Activated T-helper 1 cell treated with anti-CD3 and anti-CD28 coated beads, Interleukin-12 subunit alpha, Interleukin-12 subunit beta, Interleukin-2, Interleukin-4 antibody, amounts not matched to agents 30 ng/mL and 10 ng/mL and 1 ng/mL, durations not matched to agents 14 hours and 24 hours and 36 hours (primary cell): ENCODE measurements around the gene CASP1. TPM values are rescaled to one million over a fixed set of nuclear protein-coding genes. Genes with fewer than 3 reads are reported as not detected.
A peak's percentile ranks its signal among the peaks of the same experiment; 100 is the strongest.
"Not testable (repeated sequence)": the region's sequence is repeated elsewhere in the genome, so short reads cannot be mapped to it uniquely, and the experiment has no call there.

Source experiments
- DNase-seq: peaks from one replicate; pipeline ENCODE4 v3.0.0; 2021; ENCODE audit warnings: low spot score
- H3K27ac Mint-ChIP-seq: one replicate; pipeline ENCODE4 v1.8.0; 2021; ENCODE audit warnings: mild to moderate bottlenecking, mixed read lengths
- H3K27me3 Mint-ChIP-seq: one replicate; pipeline ENCODE4 v1.8.0; 2022; ENCODE audit warnings: mild to moderate bottlenecking, moderate library complexity, mixed read lengths; ENCODE audit not compliant: insufficient read depth
- H3K36me3 Mint-ChIP-seq: one replicate; pipeline ENCODE4 v1.8.0; 2021; ENCODE audit warnings: low read depth, mixed read lengths
- H3K4me1 Mint-ChIP-seq: one replicate; pipeline ENCODE4 v1.8.0; 2021; ENCODE audit warnings: low read depth, mixed read lengths
- H3K4me3 Mint-ChIP-seq: one replicate; pipeline ENCODE4 v1.8.0; 2021; ENCODE audit warnings: mild to moderate bottlenecking, moderate library complexity, mixed read lengths
- H3K9me3 Mint-ChIP-seq: one replicate; pipeline ENCODE4 v1.8.0; 2021; ENCODE audit warnings: mixed read lengths
- intact Hi-C: fragments of 100-400 bp; cut with micrococcal nuclease; formaldehyde crosslinking; loops from one replicate; pipeline ENCODE4 v1.15.1; 2024
- total RNA-seq: library from RNA; stranded (reverse); gene quantifications from 2 replicates; pipeline ENCODE4 v1.2.3, GENCODE V29; 2022

CASP1 gene
- total RNA-seq, 1 donor from 2014 or later = 21.1 TPM

DNA sequence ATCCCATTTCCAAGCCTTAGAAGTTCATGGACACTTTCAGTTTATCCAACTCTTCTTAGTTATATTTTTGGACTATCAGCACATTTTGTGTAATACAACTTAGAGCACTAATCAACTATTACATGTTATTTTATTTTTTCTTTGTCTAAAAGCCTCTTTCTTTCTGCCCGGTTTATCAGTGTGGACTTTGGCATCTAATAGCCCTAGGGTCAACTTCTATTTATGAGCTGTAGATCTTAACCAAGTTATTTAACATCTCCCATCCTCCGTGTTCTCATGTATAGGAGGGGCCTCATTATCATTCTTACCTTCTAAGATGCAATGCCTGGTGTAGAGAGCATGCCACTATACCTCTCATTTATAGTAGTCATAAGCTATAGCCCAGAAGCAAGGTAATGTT lies 5.8 kb upstream of the CASP1 start:
- Mint-ChIP-seq H3K4me1 (peaks cover 48% of the 10 kb centered on the region), H3K27ac (no peak overlapping the region), H3K4me3 (no peak overlapping the region), H3K36me3 (peaks cover 48% of the 10 kb centered on the region), H3K9me3 (peaks cover 4% of the 10 kb centered on the region), H3K27me3 (no peaks in the 10 kb centered on the region)
- DNase-seq = no peak
- intact Hi-C loops = loop anchor here (5.0 kb wide), 1 partner anchor 73 kb away; the partner anchor contains the start of gene CASP4

DNA sequence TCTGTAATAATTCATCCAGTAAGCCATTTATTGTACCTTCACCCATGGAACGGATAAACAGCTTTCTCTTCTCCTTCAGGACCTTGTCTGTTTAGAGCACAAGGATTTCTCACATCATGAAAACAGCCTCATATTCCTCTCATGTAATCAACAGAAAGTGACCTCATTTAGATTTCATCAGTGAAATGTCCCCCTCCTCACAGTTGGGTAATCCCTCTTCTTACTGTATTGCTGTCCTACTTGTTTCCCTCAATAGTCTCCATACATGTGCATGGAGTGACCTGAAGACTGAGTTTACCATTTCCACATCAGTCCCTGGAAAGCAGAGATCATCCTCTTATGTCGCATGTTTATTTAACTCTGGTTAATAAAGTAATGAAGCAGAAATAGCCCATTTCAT lies 556 bp downstream of the CASP1 start:
- H3K36me3 Mint-ChIP-seq = peaks cover 46% of the 10 kb centered on the region
- H3K27ac Mint-ChIP-seq = peak overlapping the region; percentile 94
- not testable (repeated sequence) for H3K9me3 Mint-ChIP-seq, H3K27me3 Mint-ChIP-seq, DNase-seq
- intact Hi-C loops = loop anchor here (1.0 kb wide), 1 partner anchor 46 kb away; no protein-coding TSS in a partner anchor
- H3K4me1 Mint-ChIP-seq = peaks cover 32% of the 10 kb centered on the region
- H3K4me3 Mint-ChIP-seq = peak overlapping the region; percentile 93

DNA sequence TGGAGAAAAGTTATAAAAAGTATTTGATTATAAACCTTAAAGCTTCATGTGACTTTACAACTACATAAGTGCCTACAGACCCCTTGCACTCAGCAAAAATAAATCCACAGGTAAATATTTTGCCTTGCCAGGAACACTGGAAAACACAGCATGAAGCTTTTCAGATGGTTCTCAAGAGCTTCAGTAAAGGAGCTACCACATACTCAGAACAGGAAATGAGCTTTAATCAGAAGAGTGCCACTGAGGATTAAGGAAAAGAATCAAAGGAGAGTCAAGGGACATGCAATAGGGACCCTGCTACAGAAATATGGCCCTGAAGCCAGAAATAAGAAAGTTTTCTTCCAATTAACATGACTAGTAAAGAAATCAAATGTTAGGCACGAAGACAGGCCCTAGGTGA lies 1.2 kb downstream of the CASP1 start:
- Mint-ChIP-seq H3K4me3 (peak overlapping the region; percentile 93), H3K4me1 (peaks cover 35% of the 10 kb centered on the region), H3K36me3 (peaks cover 48% of the 10 kb centered on the region), H3K27me3 (no peaks in the 10 kb centered on the region), H3K27ac (peak overlapping the region; percentile 94), H3K9me3 (peaks cover 4% of the 10 kb centered on the region)
- no peak for DNase-seq
- intact Hi-C loops = loop anchor here (1.0 kb wide), 1 partner anchor 47 kb away; no protein-coding TSS in a partner anchor

DNA sequence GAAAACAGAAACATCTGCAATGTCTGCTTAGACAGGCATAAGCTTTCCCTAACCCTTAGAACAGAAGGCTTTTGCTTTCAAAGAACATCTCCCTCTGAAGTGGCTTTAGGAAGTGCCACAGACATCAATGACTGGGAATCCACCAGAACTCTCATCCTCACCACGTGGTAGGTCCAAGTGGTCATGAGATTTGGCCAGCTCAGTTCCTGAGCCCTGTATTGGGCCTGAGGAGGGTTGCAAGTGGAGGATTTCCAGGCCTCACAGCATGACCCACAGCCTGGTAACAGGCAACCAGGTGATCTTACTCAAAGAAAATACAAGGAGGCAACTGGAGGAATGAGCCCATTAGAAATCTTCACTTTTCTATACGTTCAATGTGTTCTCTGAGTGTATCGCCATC lies 1.6 kb downstream of the CASP1 start:
- Mint-ChIP-seq H3K4me1 (peaks cover 39% of the 10 kb centered on the region), H3K27ac (peak overlapping the region; percentile 65), H3K27me3 (no peaks in the 10 kb centered on the region), H3K9me3 (peaks cover 4% of the 10 kb centered on the region), H3K4me3 (peak overlapping the region; percentile 93), H3K36me3 (peaks cover 49% of the 10 kb centered on the region)
- no peak for DNase-seq
- intact Hi-C loops = no loop called here

DNA sequence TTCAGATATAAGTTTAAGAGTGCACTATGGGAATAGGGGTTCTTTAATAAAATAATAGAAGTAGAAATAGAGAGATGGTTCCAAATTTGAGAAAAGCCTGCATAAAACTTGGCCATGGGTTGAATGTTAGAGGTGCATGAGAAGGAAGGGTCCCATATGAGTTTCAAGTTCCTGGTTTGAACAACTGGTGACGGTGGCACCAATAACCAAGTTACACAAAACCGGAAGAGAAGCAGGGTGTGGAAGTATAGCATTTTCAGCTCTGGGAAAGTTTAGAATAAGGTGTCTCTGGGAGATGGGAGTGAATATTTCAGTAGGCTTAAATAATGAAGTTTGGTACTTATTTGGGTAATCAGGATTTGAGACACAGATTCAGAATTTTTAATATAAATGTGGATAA lies 2.4 kb downstream of the CASP1 start:
- no peak for DNase-seq
- peak overlapping the region; percentile 64 for H3K4me3 Mint-ChIP-seq
- peaks cover 45% of the 10 kb centered on the region for H3K4me1 Mint-ChIP-seq
- peak overlapping the region; percentile 81 for H3K27ac Mint-ChIP-seq
- peaks cover 48% of the 10 kb centered on the region for H3K36me3 Mint-ChIP-seq
- no peaks in the 10 kb centered on the region for H3K9me3 Mint-ChIP-seq
- intact Hi-C loops = no loop called here
- H3K27me3 Mint-ChIP-seq = no peaks in the 10 kb centered on the region

DNA sequence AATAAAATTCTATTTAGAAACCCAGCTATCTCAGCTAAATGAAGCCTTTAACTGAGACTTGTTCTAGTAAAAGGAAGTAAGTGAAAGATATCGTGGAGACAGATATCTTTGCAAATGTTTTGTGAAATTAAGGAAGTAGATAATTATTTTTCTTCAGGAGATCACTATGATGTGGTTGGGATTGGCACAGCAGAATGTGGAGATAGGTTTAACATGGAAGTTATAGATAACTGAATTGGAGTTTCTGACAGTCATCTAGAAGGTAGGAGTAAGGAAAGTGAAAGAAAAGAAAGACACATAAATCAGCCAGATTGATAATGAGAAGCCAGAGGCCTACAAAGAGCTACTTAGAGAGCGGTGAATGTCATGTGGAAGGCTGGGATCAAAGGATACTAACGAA lies 7.3 kb downstream of the CASP1 start:
- H3K36me3 Mint-ChIP-seq = peaks cover 59% of the 10 kb centered on the region
- H3K27me3 Mint-ChIP-seq = no peaks in the 10 kb centered on the region
- intact Hi-C loops = no loop called here
- DNase-seq = no peak
- H3K9me3 Mint-ChIP-seq = no peaks in the 10 kb centered on the region
- H3K4me1 Mint-ChIP-seq = peaks cover 19% of the 10 kb centered on the region
- H3K4me3 Mint-ChIP-seq = peak overlapping the region; percentile 27
- H3K27ac Mint-ChIP-seq = no peak overlapping the region

DNA sequence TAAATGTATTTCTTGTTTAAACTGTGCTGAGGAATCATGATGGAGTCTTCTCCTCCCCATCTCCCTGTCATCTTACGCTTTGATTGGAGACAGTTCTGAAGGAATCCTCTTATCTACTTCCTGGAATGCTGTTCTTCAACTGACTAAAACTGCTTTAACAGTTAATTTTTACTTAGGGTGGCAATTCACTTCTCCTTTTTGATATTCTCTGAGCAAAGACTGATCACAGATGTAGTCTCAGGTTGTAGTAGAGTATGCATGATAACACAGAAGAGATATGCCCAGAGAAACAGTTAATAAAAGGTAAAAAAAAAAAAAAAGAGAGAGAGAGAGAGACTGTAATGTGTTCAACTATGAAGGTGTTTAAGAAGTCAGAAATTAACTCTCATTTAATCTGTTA lies 10.6 kb downstream of the CASP1 start:
- Mint-ChIP-seq H3K36me3 (peaks cover 41% of the 10 kb centered on the region), H3K4me3 (no peak overlapping the region), H3K27me3 (no peaks in the 10 kb centered on the region), H3K9me3 (no peaks in the 10 kb centered on the region), H3K27ac (no peak overlapping the region), H3K4me1 (peaks cover 14% of the 10 kb centered on the region)
- intact Hi-C loops = no loop called here
- no peak for DNase-seq

DNA sequence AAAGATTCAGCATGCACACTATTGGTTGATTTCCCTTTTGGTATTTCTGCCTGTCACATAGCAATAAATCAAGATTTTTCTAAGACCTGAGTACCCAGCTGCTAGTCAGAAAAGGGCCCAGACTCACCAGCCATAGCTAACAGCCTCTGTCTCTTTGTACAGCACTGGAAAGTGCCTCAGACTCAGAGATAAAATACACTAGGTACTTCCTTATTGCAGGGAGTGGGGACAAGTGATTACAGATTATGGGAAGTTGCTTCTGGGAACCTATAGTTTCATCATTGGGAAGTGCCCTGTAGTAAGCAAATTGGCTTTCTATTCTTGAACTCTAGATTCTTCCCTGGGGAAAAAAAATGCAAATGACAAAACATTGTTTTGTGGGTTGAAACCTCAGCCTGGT lies 11.9 kb downstream of the CASP1 start, which contains the start of gene CASP5:
TSS of gene CASP5 (minus strand) at position 166 of the 400 bp plus-strand sequence. CDS start at position 134, 32 bp downstream.
- no peak for DNase-seq
- Mint-ChIP-seq H3K27me3 (no peaks in the 10 kb centered on the region), H3K9me3 (no peaks in the 10 kb centered on the region), H3K27ac (no peak within 1 kb of the TSS), H3K4me1 (peaks cover 6% of the 10 kb centered on the region), H3K4me3 (no peak within 1 kb of the TSS), H3K36me3 (peaks cover 31% of the 10 kb centered on the region)
- intact Hi-C loops = no loop called here

DNA sequence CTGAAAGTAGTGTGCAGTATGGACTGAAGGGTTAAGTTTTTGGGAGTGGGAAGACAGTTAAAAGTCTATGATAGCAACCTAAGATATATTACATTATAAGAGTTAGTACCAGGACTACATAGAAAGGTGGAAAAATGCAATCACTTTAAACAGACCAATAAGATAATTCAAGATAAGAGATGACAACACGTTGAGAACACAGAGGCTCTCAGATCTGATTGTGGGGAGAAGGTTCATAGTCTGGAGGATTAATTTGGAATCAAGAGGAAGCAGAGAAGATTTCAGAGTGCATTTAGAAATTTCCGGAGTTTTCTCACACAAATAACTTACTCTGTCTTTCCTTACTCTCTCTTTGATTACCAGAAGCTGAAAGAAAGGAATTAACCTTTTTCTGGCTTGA lies 12.4 kb downstream of the CASP1 start:
- no peak for DNase-seq
- peaks cover 26% of the 10 kb centered on the region for H3K36me3 Mint-ChIP-seq
- intact Hi-C loops = no loop called here
- H3K4me3 Mint-ChIP-seq = no peak overlapping the region
- H3K4me1 Mint-ChIP-seq = peaks cover 1% of the 10 kb centered on the region
- no peak overlapping the region for H3K27ac Mint-ChIP-seq
- H3K27me3 Mint-ChIP-seq = no peaks in the 10 kb centered on the region
- H3K9me3 Mint-ChIP-seq = no peaks in the 10 kb centered on the region

DNA sequence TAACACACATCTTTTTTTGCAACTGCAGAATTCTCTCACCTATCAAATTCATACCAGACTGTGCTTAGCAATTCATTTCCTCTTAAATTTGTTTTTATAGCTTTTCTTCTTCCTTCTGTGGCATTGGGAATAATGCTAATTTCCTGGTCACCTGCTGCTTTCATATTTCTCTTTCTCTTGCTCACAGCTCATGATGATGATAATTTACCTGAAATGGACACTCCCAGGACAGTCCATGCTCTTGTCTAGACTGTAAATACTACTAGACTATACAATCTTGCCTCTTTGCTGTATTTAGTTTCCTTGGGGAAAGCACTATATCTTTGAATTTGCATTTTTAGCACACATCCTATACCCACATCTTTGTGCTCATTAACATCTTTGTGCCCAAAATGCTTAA lies 27.5 kb downstream of the CASP1 start:
- intact Hi-C loops = no loop called here
- Mint-ChIP-seq H3K4me1 (no peaks in the 10 kb centered on the region), H3K4me3 (no peak overlapping the region), H3K27me3 (no peaks in the 10 kb centered on the region), H3K36me3 (no peaks in the 10 kb centered on the region), H3K27ac (no peak overlapping the region), H3K9me3 (no peaks in the 10 kb centered on the region)
- no peak for DNase-seq

DNA sequence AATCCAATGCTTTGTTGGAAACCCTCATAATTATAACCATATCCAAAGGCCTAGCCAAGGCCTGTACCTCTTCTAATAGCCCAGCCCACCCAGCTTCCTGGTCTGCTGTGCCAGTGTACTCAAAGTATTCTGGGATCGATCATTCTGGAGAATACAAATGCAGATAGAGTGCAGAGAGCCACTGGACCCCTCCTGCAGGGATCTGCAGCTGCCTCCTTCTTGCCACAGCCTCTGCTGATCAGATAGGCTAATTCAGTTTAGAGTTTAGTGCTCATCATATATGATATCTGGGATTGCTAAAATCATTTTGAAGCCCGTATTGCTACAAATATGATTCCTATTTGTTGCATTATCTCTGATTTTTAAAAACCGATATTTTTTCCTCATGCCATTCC lies 29.5 kb downstream of the CASP1 start:
- Mint-ChIP-seq H3K4me3 (no peak overlapping the region), H3K4me1 (peaks cover 6% of the 10 kb centered on the region), H3K27ac (no peak overlapping the region), H3K9me3 (no peaks in the 10 kb centered on the region), H3K36me3 (no peaks in the 10 kb centered on the region), H3K27me3 (no peaks in the 10 kb centered on the region)
- DNase-seq = no peak
- intact Hi-C loops = no loop called here

DNA sequence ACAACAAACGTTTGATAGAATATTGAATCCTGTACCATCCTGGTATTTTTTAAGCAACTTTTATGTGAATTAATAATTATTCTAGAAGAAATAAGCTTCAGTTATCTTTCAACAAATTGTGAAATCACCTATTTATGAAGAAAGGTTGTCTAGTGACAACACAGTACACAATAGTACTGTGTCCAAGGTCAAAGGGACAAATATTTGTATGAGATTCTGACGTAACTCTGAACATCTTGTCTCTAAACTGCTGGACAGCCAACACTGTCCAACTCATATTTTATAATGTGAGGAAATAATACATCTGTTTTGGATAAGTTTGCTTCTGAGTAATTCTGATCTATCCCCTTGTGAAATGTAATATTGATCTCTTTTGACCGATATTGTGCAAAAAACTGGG lies 30.9 kb downstream of the CASP1 start:
- Mint-ChIP-seq H3K9me3 (no peaks in the 10 kb centered on the region), H3K27me3 (no peaks in the 10 kb centered on the region), H3K36me3 (no peaks in the 10 kb centered on the region), H3K4me3 (no peak overlapping the region), H3K27ac (no peak overlapping the region), H3K4me1 (peaks cover 6% of the 10 kb centered on the region)
- intact Hi-C loops = no loop called here
- no peak for DNase-seq

DNA sequence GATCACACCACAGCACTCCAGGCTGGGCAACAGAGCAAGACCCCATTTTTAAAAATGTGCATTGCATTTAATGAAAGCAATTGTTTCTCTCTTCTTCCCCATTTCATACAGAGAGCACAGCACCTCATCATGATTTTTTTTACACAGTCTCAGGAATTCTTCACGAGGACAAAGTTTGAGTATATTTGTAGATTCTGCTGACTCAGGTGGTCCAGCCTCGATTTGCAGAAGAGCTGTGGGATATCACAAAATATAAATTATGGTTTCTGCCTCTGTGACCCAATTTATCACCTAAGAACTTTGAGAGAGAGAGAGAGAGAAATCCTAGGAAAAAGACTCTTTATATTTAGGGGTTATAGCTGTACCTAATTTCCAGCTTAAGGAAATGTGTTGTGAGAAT lies 31.8 kb downstream of the CASP1 start:
- Mint-ChIP-seq H3K27ac (no peak overlapping the region), H3K9me3 (no peaks in the 10 kb centered on the region), H3K27me3 (no peaks in the 10 kb centered on the region), H3K36me3 (no peaks in the 10 kb centered on the region), H3K4me1 (peaks cover 6% of the 10 kb centered on the region), H3K4me3 (no peak overlapping the region)
- intact Hi-C loops = no loop called here
- no peak for DNase-seq

DNA sequence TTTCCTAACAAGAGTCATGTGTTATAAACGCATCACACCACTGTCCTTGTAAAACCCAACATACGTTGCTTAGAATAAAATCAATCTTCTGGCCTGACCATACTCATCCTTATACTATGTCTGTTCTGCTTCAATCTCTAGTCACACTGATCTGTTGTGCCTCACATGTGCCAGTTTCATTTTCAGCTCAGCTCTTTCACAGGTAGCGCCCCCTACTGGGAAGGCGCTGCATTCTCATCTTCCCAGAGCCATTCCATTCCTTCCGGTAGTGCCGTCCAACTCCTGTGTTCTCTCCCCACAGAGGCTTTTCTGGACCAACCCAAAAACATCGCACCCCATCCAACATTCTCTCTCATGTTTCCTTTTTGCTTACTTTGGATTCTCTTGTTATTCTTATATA lies 34.1 kb downstream of the CASP1 start:
- peak; percentile 17 for DNase-seq
- Mint-ChIP-seq H3K9me3 (no peaks in the 10 kb centered on the region), H3K4me3 (no peak overlapping the region), H3K4me1 (peaks cover 6% of the 10 kb centered on the region), H3K27me3 (peaks cover 4% of the 10 kb centered on the region), H3K27ac (no peak overlapping the region), H3K36me3 (no peaks in the 10 kb centered on the region)
- intact Hi-C loops = loop anchor here (1.0 kb wide), 2 partner anchors 391 to 469 kb away; no protein-coding TSS in a partner anchor
